Middle frontal gyrus (tissue), 1 donor: ENCODE data around the gene PRMT6.
"Not testable (repeated sequence)": the region's sequence is repeated elsewhere in the genome, so short reads cannot be mapped to it uniquely, and the experiment has no call there.

Experiments used
- DNase-seq: peaks from one replicate; pipeline ENCODE4 v3.0.0-alpha.2; 2015; ENCODE audit warnings: low spot score; ENCODE audit errors: extremely low spot score

The PRMT6 gene

DNA sequence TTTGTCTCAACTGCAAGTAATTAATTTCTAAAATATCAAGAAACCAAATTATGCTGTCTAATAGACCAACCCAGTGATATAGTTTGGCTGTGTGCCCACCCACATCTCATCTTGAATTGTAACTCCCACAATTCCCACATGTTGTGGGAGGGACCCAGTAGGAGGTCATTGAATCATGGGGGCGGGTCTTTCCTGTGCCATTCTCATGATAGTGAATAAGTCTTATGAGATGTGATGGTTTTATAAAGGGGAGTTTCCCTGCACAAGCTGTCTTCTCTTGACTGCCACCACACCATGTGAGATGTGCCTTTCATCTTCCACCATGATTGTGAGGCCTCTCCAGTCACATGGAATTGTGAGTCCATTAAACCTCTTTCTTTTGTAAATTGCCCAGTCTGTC is 36.9 kb downstream of the PRMT6 start:
- DNase-seq = not testable (repeated sequence)

GRCh38 chr1:107095647-107096046 is 39.2 kb downstream of the PRMT6 start:
- no peak for DNase-seq

- no peak for DNase-seq
These were observed 40.2 kb downstream of the PRMT6 start for GRCh38 chr1:107096690-107097089.

DNA sequence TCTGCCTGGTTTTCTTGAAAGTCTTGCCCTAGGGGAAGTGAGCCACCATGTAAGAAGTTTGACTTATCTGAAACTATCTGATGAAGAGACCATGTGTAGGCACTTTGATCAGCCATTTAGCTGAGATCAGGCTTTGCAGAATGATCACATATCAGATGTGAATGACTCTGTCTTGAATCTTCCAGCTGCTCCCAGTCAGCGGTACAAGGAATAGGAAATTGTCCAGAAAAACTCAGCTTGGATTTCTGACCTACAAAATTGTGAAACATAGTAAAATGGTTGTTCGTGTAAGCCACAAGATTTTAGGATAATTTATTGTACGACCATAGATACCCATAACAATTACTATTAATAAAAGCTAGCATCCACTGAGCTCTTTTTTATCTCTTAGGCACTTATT is 42.5 kb downstream of the PRMT6 start:
- no peak for DNase-seq

- DNase-seq = no peak
These were observed 44.0 kb downstream of the PRMT6 start for GRCh38 chr1:107100331-107100984.

DNA sequence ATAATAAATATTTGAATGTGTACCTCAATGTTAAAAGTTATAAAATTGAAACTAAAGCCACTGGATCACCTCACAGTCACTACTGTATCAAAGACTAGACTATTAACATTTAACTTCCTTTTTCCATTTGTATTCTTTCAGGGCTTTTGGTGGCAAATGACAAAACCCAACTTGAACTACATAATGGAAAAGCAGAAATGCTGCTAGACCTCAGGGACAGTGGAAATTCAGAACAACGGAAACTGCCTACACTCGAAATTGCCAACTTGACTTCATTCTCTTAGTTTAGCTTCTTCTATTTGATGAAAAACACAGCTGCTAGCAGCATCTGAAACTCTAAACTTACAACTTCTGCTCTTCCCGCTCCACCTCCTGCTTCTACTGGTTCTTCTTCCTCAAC is 49.4 kb downstream of the PRMT6 start:
- DNase-seq = no peak
